IPS-18a (cell line): ENCODE data around the gene SRRM2.

Experiments
- H3K27ac ChIP-seq: one replicate; pipeline ENCODE4 v1.5.1; 2013; ENCODE audit warnings: low read length
- H3K27me3 ChIP-seq: one replicate; pipeline ENCODE4 v1.6.1; 2013; ENCODE audit warnings: mild to moderate bottlenecking, low read length; ENCODE audit not compliant: control insufficient read depth, insufficient read depth
- H3K36me3 ChIP-seq: one replicate; pipeline ENCODE4 v1.6.1; 2013; ENCODE audit warnings: low read depth, low read length; ENCODE audit not compliant: control insufficient read depth
- H3K4me1 ChIP-seq: one replicate; pipeline ENCODE4 v1.6.1; 2013; ENCODE audit warnings: low read depth, low read length; ENCODE audit not compliant: control insufficient read depth
- H3K4me3 ChIP-seq: one replicate; pipeline ENCODE4 v1.5.1; 2013; ENCODE audit warnings: low read length
- H3K9ac ChIP-seq: one replicate; pipeline ENCODE4 v1.6.1; 2013; ENCODE audit warnings: mild to moderate bottlenecking, low read length, moderate library complexity
- H3K9me3 ChIP-seq: one replicate; pipeline ENCODE4 v1.6.1; 2013; ENCODE audit warnings: low read depth, low read length; ENCODE audit not compliant: control insufficient read depth

The SRRM2 gene

GRCh38 chr16:2734844-2735515 is 17.5 kb upstream of the SRRM2 start:
- H3K9me3 ChIP-seq: no peaks in the 10 kb centered on the region
- H3K36me3 ChIP-seq: no peaks in the 10 kb centered on the region
- H3K9ac ChIP-seq: no peak overlapping the region
- H3K4me3 ChIP-seq: no peak overlapping the region
- no peaks in the 10 kb centered on the region for H3K4me1 ChIP-seq
- H3K27me3 ChIP-seq: no peaks in the 10 kb centered on the region
- no peak overlapping the region for H3K27ac ChIP-seq

GRCh38 chr16:2736476-2737237 is 15.8 kb upstream of the SRRM2 start:
- H3K9me3 ChIP-seq: no peaks in the 10 kb centered on the region
- no peaks in the 10 kb centered on the region for H3K4me1 ChIP-seq
- H3K27ac ChIP-seq: no peak overlapping the region
- H3K9ac ChIP-seq: no peak overlapping the region
- H3K27me3 ChIP-seq: no peaks in the 10 kb centered on the region
- H3K4me3 ChIP-seq: no peak overlapping the region
- no peaks in the 10 kb centered on the region for H3K36me3 ChIP-seq

GRCh38 chr16:2737238-2737605 is 15.2 kb upstream of the SRRM2 start:
- Histone ChIP-seq H3K9me3 (no peaks in the 10 kb centered on the region), H3K4me3 (no peak overlapping the region), H3K9ac (no peak overlapping the region), H3K27ac (no peak overlapping the region), H3K4me1 (no peaks in the 10 kb centered on the region), H3K36me3 (no peaks in the 10 kb centered on the region), H3K27me3 (no peaks in the 10 kb centered on the region)

GRCh38 chr16:2737895-2738418 is 14.5 kb upstream of the SRRM2 start:
- Histone ChIP-seq H3K36me3 (no peaks in the 10 kb centered on the region), H3K27me3 (no peaks in the 10 kb centered on the region), H3K4me3 (no peak overlapping the region), H3K4me1 (no peaks in the 10 kb centered on the region), H3K9me3 (no peaks in the 10 kb centered on the region), H3K27ac (no peak overlapping the region), H3K9ac (no peak overlapping the region)

GRCh38 chr16:2738615-2739014 is 13.8 kb upstream of the SRRM2 start:
- H3K9ac ChIP-seq: no peak overlapping the region
- H3K4me3 ChIP-seq: no peak overlapping the region
- no peak overlapping the region for H3K27ac ChIP-seq
- no peaks in the 10 kb centered on the region for H3K36me3 ChIP-seq
- no peaks in the 10 kb centered on the region for H3K9me3 ChIP-seq
- no peaks in the 10 kb centered on the region for H3K27me3 ChIP-seq
- no peaks in the 10 kb centered on the region for H3K4me1 ChIP-seq

- Histone ChIP-seq H3K36me3 (no peaks in the 10 kb centered on the region), H3K9ac (no peak overlapping the region), H3K27ac (no peak overlapping the region)
Observed at GRCh38 chr16:2739625-2740430, 12.6 kb upstream of the SRRM2 start.

GRCh38 chr16:2740476-2740875 is 12.0 kb upstream of the SRRM2 start:
- H3K27ac ChIP-seq: no peak overlapping the region
- no peaks in the 10 kb centered on the region for H3K27me3 ChIP-seq
- H3K4me3 ChIP-seq: no peak overlapping the region
- H3K9me3 ChIP-seq: no peaks in the 10 kb centered on the region
- H3K9ac ChIP-seq: no peak overlapping the region
- H3K36me3 ChIP-seq: no peaks in the 10 kb centered on the region
- no peaks in the 10 kb centered on the region for H3K4me1 ChIP-seq

More at GRCh38 chr16:2739625-2740430, 12.6 kb upstream of the SRRM2 start:
- Histone ChIP-seq H3K4me1 (no peaks in the 10 kb centered on the region), H3K9me3 (no peaks in the 10 kb centered on the region), H3K27me3 (no peaks in the 10 kb centered on the region), H3K4me3 (no peak overlapping the region)

GRCh38 chr16:2741168-2741567 is 11.3 kb upstream of the SRRM2 start:
- no peak overlapping the region for H3K27ac ChIP-seq
- no peak overlapping the region for H3K9ac ChIP-seq
- no peaks in the 10 kb centered on the region for H3K9me3 ChIP-seq
- no peak overlapping the region for H3K4me3 ChIP-seq
- no peaks in the 10 kb centered on the region for H3K27me3 ChIP-seq
- H3K36me3 ChIP-seq: no peaks in the 10 kb centered on the region
- no peaks in the 10 kb centered on the region for H3K4me1 ChIP-seq

GRCh38 chr16:2742323-2743006 is 10.0 kb upstream of the SRRM2 start:
- Histone ChIP-seq H3K9me3 (no peaks in the 10 kb centered on the region), H3K4me3 (no peak overlapping the region), H3K27me3 (no peaks in the 10 kb centered on the region), H3K9ac (no peak overlapping the region), H3K27ac (no peak overlapping the region), H3K36me3 (no peaks in the 10 kb centered on the region), H3K4me1 (no peaks in the 10 kb centered on the region)

- H3K9me3 ChIP-seq: no peaks in the 10 kb centered on the region
- no peaks in the 10 kb centered on the region for H3K27me3 ChIP-seq
- H3K4me3 ChIP-seq: no peak overlapping the region
- no peaks in the 10 kb centered on the region for H3K4me1 ChIP-seq
- no peaks in the 10 kb centered on the region for H3K36me3 ChIP-seq
- no peak overlapping the region for H3K9ac ChIP-seq
- no peak overlapping the region for H3K27ac ChIP-seq
Observed at GRCh38 chr16:2743007-2743810, 9.2 kb upstream of the SRRM2 start.
